H1 (cell line): ENCODE data around the gene NAT10. TPM values are rescaled to one million over a fixed set of nuclear protein-coding genes. Genes with fewer than 3 reads are reported as not detected.

Experiments used
- CEBPB ChIP-seq: IDR thresholded peaks from 2 replicates; pipeline ENCODE4 v1.6.1; 2012; ENCODE audit warnings: low read depth, low read length
- RAD21 ChIP-seq, 2 experiments: IDR thresholded peaks in 1 of 2; conservative IDR thresholded peaks in 1 of 2; 2 replicates each; pipeline ENCODE4 v1.6.1; 2011; ENCODE audit warnings: low read depth in 2 of 2, low read length in 2 of 2, improper control_type of control experiment in 1 of 2, inconsistent platforms in 1 of 2, mild to moderate bottlenecking in 1 of 2, moderate library complexity in 1 of 2
- SAP30 ChIP-seq: fragments of 300-600 bp; sonication (generic); IDR thresholded peaks from 2 replicates; pipeline ENCODE4 v1.7.1; 2012; ENCODE audit warnings: low read length, moderate library complexity, mild to moderate bottlenecking, inconsistent platforms; ENCODE audit not compliant: insufficient read depth, insufficient replicate concordance
- polyA plus RNA-seq, 7 experiments: library from polyadenylated mRNA; depleted of rRNA in 3 of 7; stranded (reverse) in 5 of 7; unstranded in 2 of 7; fragments of >200 nt in 5 of 7; fragments of 200-250 nt in 2 of 7; gene quantifications; 1 replicate in 5 of 7; 2 replicates in 1 of 7; 4 replicates in 1 of 7; pipeline versions ENCODE4 v1.2.1 to v1.2.3, GENCODE V29; 2011 to 2013; ENCODE audit warnings: missing spikeins in 2 of 7, mixed read lengths in 2 of 7
- total RNA-seq: library from RNA; stranded (reverse); fragmentation: NEBNext Ultra II Directional; extraction: Animal tissue kit (Norgen Biotek cat#: 25700); gene quantifications from 2 replicates; pipeline ENCODE4 v1.2.1, GENCODE V29; 2021
- TF ChIP-seq, protein P1 (sequence below): fragments of 300-600 bp; sonication (generic); IDR thresholded peaks from 2 replicates; pipeline ENCODE4 v1.7.1; 2012; ENCODE audit warnings: low read length, moderate library complexity, mild to moderate bottlenecking, inconsistent platforms; ENCODE audit not compliant: insufficient replicate concordance

NAT10 gene
- total and polyA plus RNA-seq, 2 of the 8 experiments (the other 6 are each of a cell fraction or from before 2014, with no cell fraction given), result 66.3 to 89.6 TPM

- TF ChIP-seq, protein P1, sequence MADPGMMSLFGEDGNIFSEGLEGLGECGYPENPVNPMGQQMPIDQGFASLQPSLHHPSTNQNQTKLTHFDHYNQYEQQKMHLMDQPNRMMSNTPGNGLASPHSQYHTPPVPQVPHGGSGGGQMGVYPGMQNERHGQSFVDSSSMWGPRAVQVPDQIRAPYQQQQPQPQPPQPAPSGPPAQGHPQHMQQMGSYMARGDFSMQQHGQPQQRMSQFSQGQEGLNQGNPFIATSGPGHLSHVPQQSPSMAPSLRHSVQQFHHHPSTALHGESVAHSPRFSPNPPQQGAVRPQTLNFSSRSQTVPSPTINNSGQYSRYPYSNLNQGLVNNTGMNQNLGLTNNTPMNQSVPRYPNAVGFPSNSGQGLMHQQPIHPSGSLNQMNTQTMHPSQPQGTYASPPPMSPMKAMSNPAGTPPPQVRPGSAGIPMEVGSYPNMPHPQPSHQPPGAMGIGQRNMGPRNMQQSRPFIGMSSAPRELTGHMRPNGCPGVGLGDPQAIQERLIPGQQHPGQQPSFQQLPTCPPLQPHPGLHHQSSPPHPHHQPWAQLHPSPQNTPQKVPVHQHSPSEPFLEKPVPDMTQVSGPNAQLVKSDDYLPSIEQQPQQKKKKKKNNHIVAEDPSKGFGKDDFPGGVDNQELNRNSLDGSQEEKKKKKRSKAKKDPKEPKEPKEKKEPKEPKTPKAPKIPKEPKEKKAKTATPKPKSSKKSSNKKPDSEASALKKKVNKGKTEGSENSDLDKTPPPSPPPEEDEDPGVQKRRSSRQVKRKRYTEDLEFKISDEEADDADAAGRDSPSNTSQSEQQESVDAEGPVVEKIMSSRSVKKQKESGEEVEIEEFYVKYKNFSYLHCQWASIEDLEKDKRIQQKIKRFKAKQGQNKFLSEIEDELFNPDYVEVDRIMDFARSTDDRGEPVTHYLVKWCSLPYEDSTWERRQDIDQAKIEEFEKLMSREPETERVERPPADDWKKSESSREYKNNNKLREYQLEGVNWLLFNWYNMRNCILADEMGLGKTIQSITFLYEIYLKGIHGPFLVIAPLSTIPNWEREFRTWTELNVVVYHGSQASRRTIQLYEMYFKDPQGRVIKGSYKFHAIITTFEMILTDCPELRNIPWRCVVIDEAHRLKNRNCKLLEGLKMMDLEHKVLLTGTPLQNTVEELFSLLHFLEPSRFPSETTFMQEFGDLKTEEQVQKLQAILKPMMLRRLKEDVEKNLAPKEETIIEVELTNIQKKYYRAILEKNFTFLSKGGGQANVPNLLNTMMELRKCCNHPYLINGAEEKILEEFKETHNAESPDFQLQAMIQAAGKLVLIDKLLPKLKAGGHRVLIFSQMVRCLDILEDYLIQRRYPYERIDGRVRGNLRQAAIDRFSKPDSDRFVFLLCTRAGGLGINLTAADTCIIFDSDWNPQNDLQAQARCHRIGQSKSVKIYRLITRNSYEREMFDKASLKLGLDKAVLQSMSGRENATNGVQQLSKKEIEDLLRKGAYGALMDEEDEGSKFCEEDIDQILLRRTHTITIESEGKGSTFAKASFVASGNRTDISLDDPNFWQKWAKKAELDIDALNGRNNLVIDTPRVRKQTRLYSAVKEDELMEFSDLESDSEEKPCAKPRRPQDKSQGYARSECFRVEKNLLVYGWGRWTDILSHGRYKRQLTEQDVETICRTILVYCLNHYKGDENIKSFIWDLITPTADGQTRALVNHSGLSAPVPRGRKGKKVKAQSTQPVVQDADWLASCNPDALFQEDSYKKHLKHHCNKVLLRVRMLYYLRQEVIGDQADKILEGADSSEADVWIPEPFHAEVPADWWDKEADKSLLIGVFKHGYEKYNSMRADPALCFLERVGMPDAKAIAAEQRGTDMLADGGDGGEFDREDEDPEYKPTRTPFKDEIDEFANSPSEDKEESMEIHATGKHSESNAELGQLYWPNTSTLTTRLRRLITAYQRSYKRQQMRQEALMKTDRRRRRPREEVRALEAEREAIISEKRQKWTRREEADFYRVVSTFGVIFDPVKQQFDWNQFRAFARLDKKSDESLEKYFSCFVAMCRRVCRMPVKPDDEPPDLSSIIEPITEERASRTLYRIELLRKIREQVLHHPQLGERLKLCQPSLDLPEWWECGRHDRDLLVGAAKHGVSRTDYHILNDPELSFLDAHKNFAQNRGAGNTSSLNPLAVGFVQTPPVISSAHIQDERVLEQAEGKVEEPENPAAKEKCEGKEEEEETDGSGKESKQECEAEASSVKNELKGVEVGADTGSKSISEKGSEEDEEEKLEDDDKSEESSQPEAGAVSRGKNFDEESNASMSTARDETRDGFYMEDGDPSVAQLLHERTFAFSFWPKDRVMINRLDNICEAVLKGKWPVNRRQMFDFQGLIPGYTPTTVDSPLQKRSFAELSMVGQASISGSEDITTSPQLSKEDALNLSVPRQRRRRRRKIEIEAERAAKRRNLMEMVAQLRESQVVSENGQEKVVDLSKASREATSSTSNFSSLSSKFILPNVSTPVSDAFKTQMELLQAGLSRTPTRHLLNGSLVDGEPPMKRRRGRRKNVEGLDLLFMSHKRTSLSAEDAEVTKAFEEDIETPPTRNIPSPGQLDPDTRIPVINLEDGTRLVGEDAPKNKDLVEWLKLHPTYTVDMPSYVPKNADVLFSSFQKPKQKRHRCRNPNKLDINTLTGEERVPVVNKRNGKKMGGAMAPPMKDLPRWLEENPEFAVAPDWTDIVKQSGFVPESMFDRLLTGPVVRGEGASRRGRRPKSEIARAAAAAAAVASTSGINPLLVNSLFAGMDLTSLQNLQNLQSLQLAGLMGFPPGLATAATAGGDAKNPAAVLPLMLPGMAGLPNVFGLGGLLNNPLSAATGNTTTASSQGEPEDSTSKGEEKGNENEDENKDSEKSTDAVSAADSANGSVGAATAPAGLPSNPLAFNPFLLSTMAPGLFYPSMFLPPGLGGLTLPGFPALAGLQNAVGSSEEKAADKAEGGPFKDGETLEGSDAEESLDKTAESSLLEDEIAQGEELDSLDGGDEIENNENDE, result no peak
- TF ChIP-seq CEBPB, result no peak
- no peak for TF ChIP-seq RAD21 (IDR thresholded peaks at IDR 0.05 in 1 of 2, conservative IDR thresholded peaks at IDR 0.05 in 1 of 2; ENCODE audit: low read depth in 2 of 2, low read length in 2 of 2)
- no peak for TF ChIP-seq SAP30
These were observed 6.4 kb downstream of the NAT10 start (continued) for GRCh38 chr11:34111722-34112270.
